Activated CD4-positive, alpha-beta memory T cell treated with anti-CD3 and anti-CD28 coated beads, Interleukin-2, amount 10 ng/mL, durations not matched to agents 7 days and 5 days (primary cell): ENCODE results near the gene CASKIN1. TPM values are rescaled to one million over a fixed set of nuclear protein-coding genes. Genes with fewer than 3 reads are reported as not detected.
"Not testable (repeated sequence)": the region's sequence is repeated elsewhere in the genome, so short reads cannot be mapped to it uniquely, and the experiment has no call there.

ENCODE experiments used
- CTCF ChIA-PET: fragments of 350-600 bp; sonication (Branson Sonifier 250); formaldehyde crosslinking; loops from one replicate; lab custom pipeline; 2021; ENCODE audit warnings: antibody characterized with exemption, inconsistent platforms; lab: Charles Lee
- POLR2A ChIA-PET: fragments of 350-600 bp; sonication (Branson Sonifier 250); formaldehyde crosslinking; loops from one replicate; lab custom pipeline; 2021; ENCODE audit warnings: antibody characterized with exemption; lab: Charles Lee
- DNase-seq: peaks from one replicate; pipeline ENCODE4 v3.0.0-alpha.2; 2020
- H3K27ac Mint-ChIP-seq: one replicate; pipeline ENCODE4 v1.8.0; 2021; ENCODE audit warnings: mild to moderate bottlenecking, mixed read lengths
- H3K27me3 Mint-ChIP-seq: one replicate; pipeline ENCODE4 v1.8.0; 2021; ENCODE audit warnings: mixed read lengths
- H3K36me3 Mint-ChIP-seq: one replicate; pipeline ENCODE4 v1.8.0; 2021; ENCODE audit warnings: low read depth, mixed read lengths
- H3K4me1 Mint-ChIP-seq: one replicate; pipeline ENCODE4 v1.8.0; 2021; ENCODE audit warnings: mixed read lengths
- H3K4me3 Mint-ChIP-seq: one replicate; pipeline ENCODE4 v1.8.0; 2021; ENCODE audit warnings: mild to moderate bottlenecking, mixed read lengths
- H3K9me3 Mint-ChIP-seq: one replicate; pipeline ENCODE4 v1.8.0; 2021; ENCODE audit warnings: mixed read lengths
- total RNA-seq, 2 experiments: library from RNA; stranded (reverse); gene quantifications; one replicate each; pipeline ENCODE4 v1.2.3, GENCODE V29; 2021

The CASKIN1 gene
- total RNA-seq: 1 to 10 TPM in 1 of 2 experiments, under 1 TPM in 1; 0.18 to 1.4 TPM

- no peaks in the 10 kb centered on the region for H3K36me3 Mint-ChIP-seq
- DNase-seq: no peak
- peaks cover 3% of the 10 kb centered on the region for H3K4me1 Mint-ChIP-seq
- ChIA-PET CTCF (no interaction called here), POLR2A (interaction anchor here (1.5 to 1.9 kb wide), 2 partner anchors 25 to 41 kb away, joined by 3 to 6 read pairs; partner anchors contain the start of gene TRAF7)
- no peak within 1 kb of the TSS for H3K27ac Mint-ChIP-seq
- peaks cover 48% of the 10 kb centered on the region for H3K27me3 Mint-ChIP-seq
- no peaks in the 10 kb centered on the region for H3K9me3 Mint-ChIP-seq
- H3K4me3 Mint-ChIP-seq: no peak within 1 kb of the TSS
Measured at GRCh38 chr16:2196162-2196980, at the start of gene CASKIN1. Gene CASKIN1, minus strand, starts transcription at chr16:2196605. Its CDS starts 173 bp downstream, at chr16:2196432.

GRCh38 chr16:2244926-2245795 lies 48.8 kb upstream of the CASKIN1 start:
- Mint-ChIP-seq H3K36me3 (peaks cover 13% of the 10 kb centered on the region), H3K4me1 (peaks cover 3% of the 10 kb centered on the region), H3K4me3 (no peak overlapping the region), H3K27me3 (no peaks in the 10 kb centered on the region), H3K27ac (no peak overlapping the region), H3K9me3 (no peaks in the 10 kb centered on the region)
- POLR2A ChIA-PET: no interaction called here
- DNase-seq: no peak
- CTCF ChIA-PET: no interaction called here

- ChIA-PET POLR2A (no interaction called here), CTCF (no interaction called here)
- Mint-ChIP-seq H3K27ac (no peak overlapping the region), H3K4me3 (no peak overlapping the region), H3K36me3 (peaks cover 13% of the 10 kb centered on the region), H3K27me3 (no peaks in the 10 kb centered on the region), H3K9me3 (no peaks in the 10 kb centered on the region), H3K4me1 (peaks cover 1% of the 10 kb centered on the region)
- DNase-seq: no peak
Measured at GRCh38 chr16:2244301-2244700, 47.9 kb upstream of the CASKIN1 start.

- no peak overlapping the region for H3K27ac Mint-ChIP-seq
- POLR2A ChIA-PET: no interaction called here
- no peak overlapping the region for H3K4me3 Mint-ChIP-seq
- CTCF ChIA-PET: no interaction called here
- H3K9me3 Mint-ChIP-seq: no peaks in the 10 kb centered on the region
- DNase-seq: no peak
- H3K27me3 Mint-ChIP-seq: no peaks in the 10 kb centered on the region
- peaks cover 13% of the 10 kb centered on the region for H3K36me3 Mint-ChIP-seq
- no peaks in the 10 kb centered on the region for H3K4me1 Mint-ChIP-seq
Measured at GRCh38 chr16:2243781-2244180, 47.4 kb upstream of the CASKIN1 start.

- no peak overlapping the region for H3K4me3 Mint-ChIP-seq
- ChIA-PET CTCF (no interaction called here), POLR2A (interaction anchor here (0.6 to 1.5 kb wide), 2 partner anchors 26 to 28 kb away, joined by 3 to 5 read pairs; no protein-coding TSS in a partner anchor)
Measured at GRCh38 chr16:2243031-2243528, 46.7 kb upstream of the CASKIN1 start.

GRCh38 chr16:2242598-2242997 lies 46.2 kb upstream of the CASKIN1 start:
- CTCF ChIA-PET: no interaction called here
- POLR2A ChIA-PET: interaction anchor here (0.6 to 1.5 kb wide), 3 partner anchors 11 to 28 kb away, joined by 3 to 5 read pairs (median 3); no protein-coding TSS in a partner anchor

More at GRCh38 chr16:2243031-2243528, 46.7 kb upstream of the CASKIN1 start:
- Mint-ChIP-seq H3K27me3 (no peaks in the 10 kb centered on the region), H3K27ac (no peak overlapping the region), H3K4me1 (no peaks in the 10 kb centered on the region), H3K9me3 (no peaks in the 10 kb centered on the region), H3K36me3 (peaks cover 13% of the 10 kb centered on the region)
- no peak for DNase-seq

GRCh38 chr16:2240331-2240730 lies 43.9 kb upstream of the CASKIN1 start:
- H3K9me3 Mint-ChIP-seq, H3K27ac Mint-ChIP-seq, H3K4me3 Mint-ChIP-seq, DNase-seq, POLR2A ChIA-PET, H3K27me3 Mint-ChIP-seq, H3K4me1 Mint-ChIP-seq, H3K36me3 Mint-ChIP-seq: not testable (repeated sequence)
- CTCF ChIA-PET: interaction anchor here (1.3 kb wide), 1 partner anchor 11 kb away, joined by 4 read pairs; the partner anchor contains the start of gene ECI1

More at GRCh38 chr16:2242598-2242997, 46.2 kb upstream of the CASKIN1 start:
- H3K36me3 Mint-ChIP-seq: peaks cover 13% of the 10 kb centered on the region
- H3K27ac Mint-ChIP-seq: no peak overlapping the region
- H3K9me3 Mint-ChIP-seq: no peaks in the 10 kb centered on the region
- H3K27me3 Mint-ChIP-seq: no peaks in the 10 kb centered on the region
- H3K4me3 Mint-ChIP-seq: no peak overlapping the region
- H3K4me1 Mint-ChIP-seq: no peaks in the 10 kb centered on the region
- no peak for DNase-seq

GRCh38 chr16:2238838-2239675 lies 42.7 kb upstream of the CASKIN1 start:
- H3K4me3 Mint-ChIP-seq: no peak overlapping the region
- CTCF ChIA-PET: no interaction called here
- H3K4me1 Mint-ChIP-seq: no peaks in the 10 kb centered on the region

GRCh38 chr16:2238150-2238837 lies 41.9 kb upstream of the CASKIN1 start:
- peaks cover 6% of the 10 kb centered on the region for H3K36me3 Mint-ChIP-seq
- H3K4me1 Mint-ChIP-seq: no peaks in the 10 kb centered on the region
- no peak overlapping the region for H3K4me3 Mint-ChIP-seq
- no peaks in the 10 kb centered on the region for H3K9me3 Mint-ChIP-seq
- DNase-seq: no peak
- POLR2A ChIA-PET: interaction anchor here (1.2 to 2.5 kb wide), 3 partner anchors 14 to 83 kb away, joined by 3 to 11 read pairs (median 5); partner anchors contain the start of genes ECI1 and TRAF7
- H3K27me3 Mint-ChIP-seq: no peaks in the 10 kb centered on the region
- H3K27ac Mint-ChIP-seq: no peak overlapping the region
- CTCF ChIA-PET: no interaction called here

More at GRCh38 chr16:2238838-2239675, 42.7 kb upstream of the CASKIN1 start:
- Mint-ChIP-seq H3K27me3 (no peaks in the 10 kb centered on the region), H3K27ac (no peak overlapping the region), H3K9me3 (no peaks in the 10 kb centered on the region), H3K36me3 (peaks cover 9% of the 10 kb centered on the region)
- DNase-seq: no peak
- POLR2A ChIA-PET: interaction anchor here (1.2 to 1.5 kb wide), 2 partner anchors 13 to 84 kb away, joined by 3 to 5 read pairs; partner anchors contain the start of gene TRAF7

GRCh38 chr16:2237493-2238149 lies 41.2 kb upstream of the CASKIN1 start:
- POLR2A ChIA-PET: interaction anchor here (1.5 to 2.5 kb wide), 2 partner anchors 14 to 82 kb away, joined by 3 to 11 read pairs; partner anchors contain the start of genes ECI1 and TRAF7
- no peak for DNase-seq
- H3K4me1 Mint-ChIP-seq: no peaks in the 10 kb centered on the region
- H3K36me3 Mint-ChIP-seq: peaks cover 6% of the 10 kb centered on the region
- no peak overlapping the region for H3K4me3 Mint-ChIP-seq
- no peaks in the 10 kb centered on the region for H3K9me3 Mint-ChIP-seq
- no peak overlapping the region for H3K27ac Mint-ChIP-seq
- CTCF ChIA-PET: no interaction called here
- H3K27me3 Mint-ChIP-seq: no peaks in the 10 kb centered on the region

GRCh38 chr16:2237102-2237482 lies 40.7 kb upstream of the CASKIN1 start:
- Mint-ChIP-seq H3K9me3 (no peaks in the 10 kb centered on the region), H3K4me3 (no peak overlapping the region), H3K36me3 (peaks cover 2% of the 10 kb centered on the region), H3K27me3 (no peaks in the 10 kb centered on the region), H3K4me1 (no peaks in the 10 kb centered on the region), H3K27ac (no peak overlapping the region)
- CTCF ChIA-PET: no interaction called here
- POLR2A ChIA-PET: interaction anchor here (1.6 to 2.5 kb wide), 2 partner anchors 15 to 23 kb away, joined by 7 to 11 read pairs; partner anchors contain the start of genes ECI1 and PGP
- no peak for DNase-seq
